A549 (cell line): Measurements from ENCODE around the gene QSOX1. TPM values are rescaled to one million over a fixed set of nuclear protein-coding genes. Genes with fewer than 3 reads are reported as not detected.
A peak's percentile ranks its signal among the peaks of the same experiment; 100 is the strongest.

Experiments used
- ATAC-seq, 2 experiments: fragments of 200-7000 bp in 1 of 2; fragments of >200 bp in 1 of 2; cut with Nextera tagmentation in 1 of 2; cut with Tn5 transposase in 1 of 2; 3 replicates each; pipeline versions ENCODE4 v1.8.0 to v1.9.1; 2018 to 2020; ENCODE audit warnings: mild to moderate bottlenecking in 1 of 2, moderate library complexity in 1 of 2
- CTCF ChIA-PET: fragments of 300-600 bp; sonication (Branson Sonifier 250); formaldehyde crosslinking; extraction: SDS; loops from one replicate; lab custom pipeline; 2021; ENCODE audit warnings: antibody characterized with exemption, inconsistent platforms; lab: Yijun Ruan, JAX
- POLR2A ChIA-PET: fragments of 350-600 bp; formaldehyde crosslinking; extraction: SDS; loops from one replicate; lab custom pipeline; 2021; ENCODE audit warnings: antibody characterized with exemption, inconsistent platforms; lab: Yijun Ruan, JAX
- DNase-seq, 2 experiments: peaks; one replicate each; pipeline versions ENCODE4 v3.0.0 to v3.0.0-alpha.2; 2011 to 2016; ENCODE audit warnings: low read depth in 1 of 2, low spot score in 1 of 2
- FAIRE-seq: peaks from 2 replicates; lab custom pipeline; 2011; peaks lifted over from hg19 to GRCh38; lab: Jason Lieb, UNC
- H3K27ac ChIP-seq, 2 experiments: fragments of >200 bp; sonication (Bioruptor Twin); formaldehyde crosslinking; 3 replicates each; pipeline ENCODE4 v1.5.1; 2016 to 2017
- H3K4me1 ChIP-seq: fragments of >200 bp; sonication (Bioruptor Twin); formaldehyde crosslinking; 3 replicates; pipeline ENCODE4 v1.6.1; 2016
- H3K4me2 ChIP-seq: fragments of >200 bp; sonication (Bioruptor Twin); formaldehyde crosslinking; 3 replicates; pipeline ENCODE4 v1.6.1; 2016
- H3K4me3 ChIP-seq: fragments of >200 bp; sonication (Bioruptor Twin); formaldehyde crosslinking; 3 replicates; pipeline ENCODE4 v1.5.1; 2016
- H3K9me3 ChIP-seq: fragments of >200 bp; sonication (Bioruptor Twin); formaldehyde crosslinking; 3 replicates; pipeline ENCODE4 v1.6.1; 2016
- BCL3 ChIP-seq: fragments of >200 bp; sonication (Bioruptor Twin); formaldehyde crosslinking; IDR thresholded peaks from 3 replicates; pipeline ENCODE4 v1.6.1; 2016
- CBX8 ChIP-seq: fragments of 200-600 bp; sonication (generic); IDR thresholded peaks from 2 replicates; pipeline ENCODE4 v1.6.1; 2016
- CEBPB ChIP-seq, 2 experiments: fragments of >200 bp in 1 of 2; sonication (Bioruptor Twin) in 1 of 2; formaldehyde crosslinking in 1 of 2; IDR thresholded peaks; 2 replicates each; pipeline ENCODE4 v1.6.1; 2012 to 2016
- CHD2 ChIP-seq: fragments of 150-350 bp; IDR thresholded peaks from 2 replicates; pipeline ENCODE4 v1.6.1; 2014; ENCODE audit warnings: low read length; ENCODE audit not compliant: partially characterized antibody
- E2F6 ChIP-seq: IDR thresholded peaks from 2 replicates; pipeline ENCODE4 v1.6.1; 2012; ENCODE audit warnings: low read depth, borderline replicate concordance
- EP300 ChIP-seq, 2 experiments: fragments of >200 bp; sonication (Bioruptor Twin); formaldehyde crosslinking; IDR thresholded peaks; 2 replicates in 1 of 2; 3 replicates in 1 of 2; pipeline ENCODE4 v1.6.1; 2016 to 2017
- ESRRA ChIP-seq: fragments of 150-350 bp; IDR thresholded peaks from 2 replicates; pipeline ENCODE4 v1.6.1; 2014; ENCODE audit warnings: mild to moderate bottlenecking, low read length, borderline replicate concordance
- FOXS1 ChIP-seq: fragments of 250-450 bp; sonication (Bioruptor Pico); IDR thresholded peaks from 2 replicates; pipeline ENCODE4 v1.5.0; 2020; ENCODE audit warnings: mild to moderate bottlenecking, moderate library complexity
- GATA3 ChIP-seq: IDR thresholded peaks from 2 replicates; pipeline ENCODE4 v1.6.1; 2012; ENCODE audit warnings: borderline replicate concordance
- HMGXB4 ChIP-seq: fragments of 250-450 bp; sonication (Bioruptor Pico); IDR thresholded peaks from 2 replicates; pipeline ENCODE4 v1.5.0; 2021; ENCODE audit warnings: mild to moderate bottlenecking, moderate library complexity, borderline replicate concordance
- HOXA7 ChIP-seq: fragments of 250-450 bp; sonication (Bioruptor Pico); IDR thresholded peaks from 2 replicates; pipeline ENCODE4 v1.5.0; 2020; ENCODE audit warnings: mild to moderate bottlenecking, moderate library complexity
- MAX ChIP-seq: IDR thresholded peaks from 2 replicates; pipeline ENCODE4 v1.6.1; 2012
- NR3C1 ChIP-seq: fragments of >200 bp; sonication (Bioruptor Twin); formaldehyde crosslinking; IDR thresholded peaks from 3 replicates; pipeline ENCODE4 v1.6.1; 2017
- PHF8 ChIP-seq: fragments of 200-600 bp; sonication (generic); IDR thresholded peaks from 2 replicates; pipeline ENCODE4 v1.6.1; 2016; ENCODE audit warnings: low read depth, mild to moderate bottlenecking, antibody characterized with exemption, moderate library complexity, borderline replicate concordance
- POLR2AphosphoS2 ChIP-seq: conservative IDR thresholded peaks from 2 replicates; pipeline ENCODE4 v1.6.1; 2012; ENCODE audit warnings: low read length, improper control_type of control experiment, inconsistent platforms
- RCOR1 ChIP-seq: fragments of 150-350 bp; IDR thresholded peaks from 2 replicates; pipeline ENCODE4 v1.6.1; 2014; ENCODE audit warnings: antibody characterized with exemption, low read length, low read depth
- TFCP2L1 ChIP-seq: fragments of 250-450 bp; sonication (Bioruptor Pico); IDR thresholded peaks from 2 replicates; pipeline ENCODE4 v1.5.0; 2021; ENCODE audit warnings: mild to moderate bottlenecking
- USF2 ChIP-seq: fragments of 450-650 bp; IDR thresholded peaks from 2 replicates; pipeline ENCODE4 v1.6.1; 2014; ENCODE audit warnings: antibody characterized with exemption
- WGBS: methylation state at CpG from one replicate; pipeline ENCODE4 v1.1.6; 2017; ENCODE audit errors: missing lambda C conversion rate; 5-methylcytosine and 5-hydroxymethylcytosine counted together
- polyA plus RNA-seq, 4 experiments: library from polyadenylated mRNA; depleted of rRNA in 3 of 4; stranded (reverse); fragments of >200 nt; fragmentation: RNase III in 1 of 4; extraction: RNeasy Plus Mini Kit Qiagen cat#74134 plus additional on column Dnase treatment in 1 of 4; gene quantifications; 2 replicates in 3 of 4; 3 replicates in 1 of 4; pipeline ENCODE4 v1.2.3, GENCODE V29; 2011 to 2017

The QSOX1 gene
- polyA plus RNA-seq, 2 of the 4 experiments (the other 2 are of a cell fraction): 43.8 to 60.2 TPM

- DNase-seq (no peak), ATAC-seq (no peak), FAIRE-seq (no peak)
- no peaks in the 10 kb centered on the region for H3K9me3 ChIP-seq
- ChIA-PET CTCF (interaction anchor here (0.6 kb wide), 1 partner anchor 122 kb away, joined by 3 read pairs; no protein-coding TSS in a partner anchor), POLR2A (no interaction called here)
- H3K4me1 ChIP-seq: peaks cover 4% of the 10 kb centered on the region; the same call in 2 of the 3 replicates
- TF ChIP-seq BCL3 (no peak), PHF8 (no peak), EP300 (IDR thresholded peaks at IDR 0.05) (no peak), CBX8 (no peak), NR3C1 (no peak), CHD2 (no peak), HOXA7 (CRISPR knock-in tag) (no peak), POLR2AphosphoS2 (no peak), ESRRA (no peak), HMGXB4 (no peak), GATA3 (no peak), TFCP2L1 (CRISPR knock-in tag) (no peak), RCOR1 (no peak), CEBPB (IDR thresholded peaks at IDR 0.05) (no peak), FOXS1 (CRISPR knock-in tag) (no peak)
- WGBS: 85% methylated on average over 17 of the region's 17 CpGs
- no peak overlapping the region for H3K4me3 ChIP-seq
- H3K4me2 ChIP-seq: no peak overlapping the region
- no peak overlapping the region for H3K27ac ChIP-seq
Measured at GRCh38 chr1:180227861-180228647, 73.4 kb downstream of the QSOX1 start.

GRCh38 chr1:180228648-180229482 lies 74.2 kb downstream of the QSOX1 start:
- TF ChIP-seq NR3C1: no peak
- TF ChIP-seq FOXS1 (CRISPR knock-in tag): no peak
- no peak for TF ChIP-seq GATA3
- no peak for TF ChIP-seq USF2
- peak; percentile 65 for TF ChIP-seq MAX
- peak; percentile 81 for TF ChIP-seq E2F6
- TF ChIP-seq, all 56 proteins: peak for 2
- CTCF ChIA-PET: interaction anchor here (0.6 kb wide), 1 partner anchor 123 kb away, joined by 3 read pairs; no protein-coding TSS in a partner anchor
- peak overlapping the region; percentile 69 to 87 for H3K27ac ChIP-seq

More at GRCh38 chr1:180228648-180229482, 74.2 kb downstream of the QSOX1 start:
- POLR2A ChIA-PET: no interaction called here
- ATAC-seq: peak in 1 of 2 experiments; percentile 2; a peak in 3 of 6 replicates
- Histone ChIP-seq H3K4me3 (peak overlapping the region; percentile 70), H3K4me1 (peaks cover 4% of the 10 kb centered on the region; the same call in 2 of the 3 replicates), H3K9me3 (no peaks in the 10 kb centered on the region), H3K4me2 (peak overlapping the region; percentile 97)
- WGBS: 78% methylated on average over 26 of the region's 57 CpGs
- FAIRE-seq: no peak
- peak; percentile 37 to 38 for DNase-seq
